Thyroid gland (tissue), 4 donors: ENCODE data around the gene R3HDML. TPM values are rescaled to one million over a fixed set of nuclear protein-coding genes. Genes with fewer than 3 reads are reported as not detected.

Source experiments
- DNase-seq, 2 donors: peaks; one replicate each; pipeline ENCODE4 v3.0.0-alpha.2; 2019
- H3K27ac ChIP-seq, 3 donors: fragments of 200-600 bp; sonication (generic); 1 replicate in 2 of 3; 2 replicates in 1 of 3; pipeline ENCODE4 v1.5.1; 2016 to 2019; ENCODE audit warnings: mild to moderate bottlenecking in 1 of 3, moderate library complexity in 1 of 3
- H3K27me3 ChIP-seq: fragments of 200-600 bp; sonication (generic); one replicate; pipeline ENCODE4 v1.5.1; 2019
- H3K36me3 ChIP-seq, 2 donors: fragments of 200-600 bp; sonication (generic); one replicate each; pipeline ENCODE4 v1.5.1; 2016 to 2019
- H3K4me1 ChIP-seq, 2 donors: fragments of 200-600 bp; sonication (generic); one replicate each; pipeline ENCODE4 v1.5.1; 2017 to 2019
- H3K4me3 ChIP-seq, 3 donors: fragments of 200-600 bp; sonication (generic); replicated peaks in 1 of 3; 1 replicate in 2 of 3; 2 replicates in 1 of 3; pipeline ENCODE4 v1.5.1; 2016; ENCODE audit warnings: mild to moderate bottlenecking in 1 of 3
- H3K9me3 ChIP-seq: fragments of 200-600 bp; sonication (generic); one replicate; pipeline ENCODE4 v1.5.1; 2017
- CTCF ChIP-seq, 6 experiments: fragments of 200-600 bp in 3 of 6; fragments of 450-650 bp in 3 of 6; sonication (generic) in 3 of 6; IDR thresholded peaks; one replicate each; pipeline ENCODE4 v1.5.1; 2016 to 2019; ENCODE audit warnings: antibody characterized with exemption in 6 of 6, mild to moderate bottlenecking in 2 of 6, inconsistent platforms in 1 of 6, moderate library complexity in 1 of 6
- POLR2A ChIP-seq, 2 donors: fragments of 450-650 bp; IDR thresholded peaks; one replicate each; pipeline ENCODE4 v1.6.1; 2017; ENCODE audit warnings: antibody characterized with exemption in 2 of 2, mild to moderate bottlenecking in 2 of 2, moderate library complexity in 1 of 2
- WGBS, 2 donors: methylation state at CpG; one replicate each; pipeline ENCODE4 v1.1.5; 2017; 5-methylcytosine and 5-hydroxymethylcytosine counted together
- intact Hi-C: fragments of 100-400 bp; cut with DNase I; formaldehyde crosslinking; loops from one replicate; pipeline ENCODE4 v1.15.1; 2023
- total RNA-seq, 4 donors: library from RNA; depleted of rRNA; stranded (reverse); fragments of >200 nt; gene quantifications; one replicate each; pipeline ENCODE4 v1.2.3, GENCODE V29; 2016

Gene R3HDML
- total RNA-seq, 4 donors from 2014 or later, result not detected

- no peak overlapping the region for H3K27ac ChIP-seq
- 67 to 90% methylated on average over 2 to 5 of the region's 5 CpGs for WGBS, 2 donors
- H3K9me3 ChIP-seq, result no peaks in the 10 kb centered on the region
- TF ChIP-seq POLR2A (IDR thresholded peaks at IDR 0.05), result no peak
- no peak for TF ChIP-seq CTCF (IDR thresholded peaks at IDR 0.05)
- peaks cover 0 to 5% of the 10 kb centered on the region in 2 donors for H3K4me1 ChIP-seq
- intact Hi-C loops, result loop anchor here (10.0 kb wide), 1 partner anchor 75 kb away; no protein-coding TSS in a partner anchor
- no peaks in the 10 kb centered on the region for H3K36me3 ChIP-seq
- H3K27me3 ChIP-seq, result no peaks in the 10 kb centered on the region
- no peak overlapping the region for H3K4me3 ChIP-seq
- no peak for DNase-seq
Observed at GRCh38 chr20:44390280-44390679, 53.4 kb downstream of the R3HDML start.

- Histone ChIP-seq H3K27me3 (no peaks in the 10 kb centered on the region), H3K9me3 (no peaks in the 10 kb centered on the region), H3K4me3 (no peak overlapping the region), H3K4me1 (peaks cover 0 to 5% of the 10 kb centered on the region in 2 donors), H3K36me3 (no peaks in the 10 kb centered on the region), H3K27ac (no peak overlapping the region)
- WGBS, 2 donors, result 95 to 96% methylated on average over 8 of the region's 8 CpGs
- DNase-seq, result no peak
- intact Hi-C loops, result loop anchor here (10.0 kb wide), 1 partner anchor 73 kb away; no protein-coding TSS in a partner anchor
- TF ChIP-seq POLR2A (IDR thresholded peaks at IDR 0.05) (no peak), CTCF (IDR thresholded peaks at IDR 0.05) (no peak)
Observed at GRCh38 chr20:44392088-44392775, 55.4 kb downstream of the R3HDML start.

- no peak for TF ChIP-seq CTCF (IDR thresholded peaks at IDR 0.05)
- no peak for TF ChIP-seq POLR2A (IDR thresholded peaks at IDR 0.05)
- Histone ChIP-seq H3K4me1 (peaks cover 0 to 5% of the 10 kb centered on the region in 2 donors), H3K27ac (no peak overlapping the region), H3K36me3 (no peaks in the 10 kb centered on the region), H3K9me3 (no peaks in the 10 kb centered on the region), H3K4me3 (no peak overlapping the region), H3K27me3 (no peaks in the 10 kb centered on the region)
- DNase-seq, result no peak
- 66 to 69% methylated on average over 4 to 5 of the region's 5 CpGs for WGBS, 2 donors
- intact Hi-C loops, result loop anchor here (10.0 kb wide), 1 partner anchor 72 kb away; no protein-coding TSS in a partner anchor
Observed at GRCh38 chr20:44392776-44393607, 56.1 kb downstream of the R3HDML start.

- no peaks in the 10 kb centered on the region for H3K27me3 ChIP-seq
- TF ChIP-seq POLR2A (IDR thresholded peaks at IDR 0.05) (no peak), CTCF (IDR thresholded peaks at IDR 0.05) (no peak)
- 82 to 83% methylated on average over 9 of the region's 9 CpGs for WGBS, 2 donors
- H3K36me3 ChIP-seq, result no peaks in the 10 kb centered on the region
- DNase-seq, result no peak
- no peak overlapping the region for H3K27ac ChIP-seq
- intact Hi-C loops, result loop anchor here (10.0 kb wide), 1 partner anchor 71 kb away; no protein-coding TSS in a partner anchor
- no peak overlapping the region for H3K4me3 ChIP-seq
- H3K4me1 ChIP-seq, result no peaks in the 10 kb centered on the region
- no peaks in the 10 kb centered on the region for H3K9me3 ChIP-seq
Observed at GRCh38 chr20:44393608-44394451, 57.0 kb downstream of the R3HDML start.
